Activated B cell treated with CpG ODN at 0.5 μM for 24 hours (primary cell): ENCODE data around the gene BCAP31. TPM values are rescaled to one million over a fixed set of nuclear protein-coding genes. Genes with fewer than 3 reads are reported as not detected.

ENCODE experiments used
- ATAC-seq: fragments of 200-7000 bp; cut with Tn5 transposase; one replicate; pipeline ENCODE4 v1.10.0; 2021; ENCODE audit warnings: low read depth, mild to moderate bottlenecking, moderate library complexity
- CTCF ChIA-PET: fragments of 350-600 bp; sonication (Branson Sonifier 250); formaldehyde crosslinking; loops from one replicate; lab custom pipeline; 2021; ENCODE audit warnings: antibody characterized with exemption; lab: Charles Lee
- POLR2A ChIA-PET: fragments of 350-600 bp; sonication (Branson Sonifier 250); formaldehyde crosslinking; loops from one replicate; lab custom pipeline; 2021; ENCODE audit warnings: antibody characterized with exemption; lab: Charles Lee
- DNase-seq: peaks from one replicate; pipeline ENCODE4 v3.0.0; 2022
- H3K27ac Mint-ChIP-seq: one replicate; pipeline ENCODE4 v1.8.0; 2020; ENCODE audit warnings: mixed read lengths
- H3K27me3 Mint-ChIP-seq: one replicate; pipeline ENCODE4 v1.8.0; 2021; ENCODE audit warnings: mixed read lengths
- H3K36me3 Mint-ChIP-seq: one replicate; pipeline ENCODE4 v1.8.0; 2021; ENCODE audit warnings: low read depth, mixed read lengths
- H3K4me1 Mint-ChIP-seq: one replicate; pipeline ENCODE4 v1.8.0; 2021; ENCODE audit warnings: mixed read lengths
- H3K4me3 Mint-ChIP-seq: one replicate; pipeline ENCODE4 v1.8.0; 2020; ENCODE audit warnings: mild to moderate bottlenecking, mixed read lengths
- H3K9me3 Mint-ChIP-seq: one replicate; pipeline ENCODE4 v1.8.0; 2020; ENCODE audit warnings: mixed read lengths
- CTCF ChIP-seq: fragments of 200-600 bp; IDR thresholded peaks from one replicate; pipeline ENCODE4 v1.8.0; 2022; ENCODE audit warnings: antibody characterized with exemption, mild to moderate bottlenecking
- intact Hi-C: fragments of 100-400 bp; cut with micrococcal nuclease; formaldehyde crosslinking; loops from one replicate; pipeline ENCODE4 v1.15.1; 2024
- total RNA-seq: library from RNA; stranded (reverse); gene quantifications from 2 replicates; pipeline ENCODE4 v1.2.3, GENCODE V29; 2022

Gene BCAP31
- total RNA-seq, 1 donor from 2014 or later, result 90.5 TPM

GRCh38 chrX:153722704-153723350 is 1.4 kb downstream of the BCAP31 start:
- Mint-ChIP-seq H3K27me3 (no peaks in the 10 kb centered on the region), H3K4me3 (peak overlapping the region; percentile 85), H3K36me3 (peaks cover 29% of the 10 kb centered on the region), H3K27ac (peak overlapping the region; percentile 86), H3K9me3 (no peaks in the 10 kb centered on the region), H3K4me1 (peaks cover 41% of the 10 kb centered on the region)
- intact Hi-C loops, result loop anchor here (5.0 to 10.0 kb wide), 2 partner anchors 36 to 652 kb away; partner anchors contain the start of genes EMD, FLNA and SLC6A8
- TF ChIP-seq CTCF, result no peak
- no peak for DNase-seq
- ChIA-PET POLR2A (no interaction called here), CTCF (no interaction called here)
- no peak for ATAC-seq

GRCh38 chrX:153719701-153720100 is 4.5 kb downstream of the BCAP31 start:
- H3K9me3 Mint-ChIP-seq, result no peaks in the 10 kb centered on the region
- H3K4me1 Mint-ChIP-seq, result peaks cover 19% of the 10 kb centered on the region
- intact Hi-C loops, result loop anchor here (5.0 to 10.0 kb wide), 2 partner anchors 32 to 655 kb away; partner anchors contain the start of genes EMD, FLNA and SLC6A8
- H3K27me3 Mint-ChIP-seq, result no peaks in the 10 kb centered on the region
- no peak overlapping the region for H3K27ac Mint-ChIP-seq
- DNase-seq (no peak), ATAC-seq (no peak)
- ChIA-PET POLR2A (no interaction called here), CTCF (no interaction called here)
- TF ChIP-seq CTCF, result no peak
- peaks cover 50% of the 10 kb centered on the region for H3K36me3 Mint-ChIP-seq
- H3K4me3 Mint-ChIP-seq, result no peak overlapping the region

- ChIA-PET CTCF (no interaction called here), POLR2A (no interaction called here)
- ATAC-seq, result no peak
- DNase-seq, result no peak
- intact Hi-C loops, result no loop called here
- Mint-ChIP-seq H3K27ac (no peak overlapping the region), H3K9me3 (no peaks in the 10 kb centered on the region), H3K4me1 (peaks cover 18% of the 10 kb centered on the region), H3K4me3 (no peak overlapping the region), H3K36me3 (peaks cover 52% of the 10 kb centered on the region), H3K27me3 (no peaks in the 10 kb centered on the region)
- TF ChIP-seq CTCF, result no peak
These were observed 4.9 kb downstream of the BCAP31 start for GRCh38 chrX:153719238-153719637.

- DNase-seq, result no peak
- Mint-ChIP-seq H3K27ac (no peak overlapping the region), H3K9me3 (no peaks in the 10 kb centered on the region), H3K27me3 (no peaks in the 10 kb centered on the region), H3K36me3 (peaks cover 62% of the 10 kb centered on the region), H3K4me1 (peaks cover 8% of the 10 kb centered on the region), H3K4me3 (no peak overlapping the region)
- no peak for TF ChIP-seq CTCF
- CTCF ChIA-PET, result no interaction called here
- POLR2A ChIA-PET, result interaction anchor here (0.7 kb wide), 1 partner anchor 220 kb away, joined by 7 read pairs; no protein-coding TSS in a partner anchor
- no peak for ATAC-seq
- intact Hi-C loops, result no loop called here
These were observed 6.7 kb downstream of the BCAP31 start for GRCh38 chrX:153717445-153717844.

GRCh38 chrX:153714256-153714655 is 9.9 kb downstream of the BCAP31 start:
- Mint-ChIP-seq H3K4me3 (no peak overlapping the region), H3K27me3 (no peaks in the 10 kb centered on the region), H3K27ac (no peak overlapping the region), H3K9me3 (no peaks in the 10 kb centered on the region), H3K36me3 (peaks cover 65% of the 10 kb centered on the region), H3K4me1 (peaks cover 2% of the 10 kb centered on the region)
- no peak for TF ChIP-seq CTCF
- ATAC-seq (no peak), DNase-seq (no peak)
- POLR2A ChIA-PET, result no interaction called here
- intact Hi-C loops, result no loop called here
- CTCF ChIA-PET, result no interaction called here
